Calu3 (cell line): ENCODE results near the gene SLC7A5. TPM values are rescaled to one million over a fixed set of nuclear protein-coding genes. Genes with fewer than 3 reads are reported as not detected.
A peak's percentile ranks its signal among the peaks of the same experiment; 100 is the strongest.
"Not testable (repeated sequence)": the region's sequence is repeated elsewhere in the genome, so short reads cannot be mapped to it uniquely, and the experiment has no call there.

Source experiments
- BruUV-seq: library from RNA; stranded (reverse); fragments of 400-500 nt; replicated peaks from 2 replicates; lab custom pipeline; 2021; lab: Mats Ljungman, UMichigan
- CTCF ChIA-PET: fragments of 300-600 bp; sonication (Branson Sonifier 250); formaldehyde crosslinking; loops from one replicate; lab custom pipeline; 2022; ENCODE audit warnings: antibody characterized with exemption; lab: Charles Lee
- DNase-seq: peaks from one replicate; pipeline ENCODE4 v3.0.0; 2022
- H3K27ac Mint-ChIP-seq: one replicate; pipeline ENCODE4 v1.8.0; 2022; ENCODE audit warnings: mixed read lengths; ENCODE audit not compliant: unreplicated experiment
- H3K27me3 Mint-ChIP-seq: one replicate; pipeline ENCODE4 v1.8.0; 2022; ENCODE audit warnings: mixed read lengths; ENCODE audit not compliant: unreplicated experiment
- H3K36me3 Mint-ChIP-seq: one replicate; pipeline ENCODE4 v1.8.0; 2022; ENCODE audit warnings: mild to moderate bottlenecking, moderate library complexity, mixed read lengths; ENCODE audit not compliant: insufficient read depth, unreplicated experiment
- H3K4me1 Mint-ChIP-seq: one replicate; pipeline ENCODE4 v1.8.0; 2022; ENCODE audit warnings: mild to moderate bottlenecking, low read depth, mixed read lengths; ENCODE audit not compliant: unreplicated experiment
- H3K4me3 Mint-ChIP-seq: one replicate; pipeline ENCODE4 v1.8.0; 2022; ENCODE audit warnings: mild to moderate bottlenecking, low read depth, moderate library complexity, mixed read lengths; ENCODE audit not compliant: unreplicated experiment
- H3K9me3 Mint-ChIP-seq: one replicate; pipeline ENCODE4 v1.8.0; 2022; ENCODE audit warnings: low read depth, mixed read lengths; ENCODE audit not compliant: unreplicated experiment
- intact Hi-C: fragments of 100-400 bp; cut with micrococcal nuclease; formaldehyde crosslinking; loops from one replicate; pipeline ENCODE4 v1.10.0; 2022; ENCODE audit not compliant: unreplicated experiment
- total RNA-seq: library from RNA; stranded (reverse); gene quantifications from 2 replicates; pipeline ENCODE4 v1.2.3, GENCODE V29; 2022
- TF ChIP-seq, protein P1 (sequence below): fragments of 200-600 bp; IDR thresholded peaks from one replicate; pipeline ENCODE4 v1.8.0; 2022; ENCODE audit warnings: antibody characterized with exemption; ENCODE audit not compliant: unreplicated experiment

Gene SLC7A5
- total RNA-seq, 1 experiment from 2014 or later: 501 TPM

- no TSS peak for BruUV-seq
- Mint-ChIP-seq H3K9me3 (no peaks in the 10 kb centered on the region), H3K4me1 (no peaks in the 10 kb centered on the region), H3K4me3 (no peak overlapping the region), H3K27me3 (peaks cover 7% of the 10 kb centered on the region), H3K27ac (no peak overlapping the region), H3K36me3 (no peaks in the 10 kb centered on the region)
- DNase-seq: no peak
- intact Hi-C loops: no loop called here
- CTCF ChIA-PET: no interaction called here
- TF ChIP-seq, protein P1, sequence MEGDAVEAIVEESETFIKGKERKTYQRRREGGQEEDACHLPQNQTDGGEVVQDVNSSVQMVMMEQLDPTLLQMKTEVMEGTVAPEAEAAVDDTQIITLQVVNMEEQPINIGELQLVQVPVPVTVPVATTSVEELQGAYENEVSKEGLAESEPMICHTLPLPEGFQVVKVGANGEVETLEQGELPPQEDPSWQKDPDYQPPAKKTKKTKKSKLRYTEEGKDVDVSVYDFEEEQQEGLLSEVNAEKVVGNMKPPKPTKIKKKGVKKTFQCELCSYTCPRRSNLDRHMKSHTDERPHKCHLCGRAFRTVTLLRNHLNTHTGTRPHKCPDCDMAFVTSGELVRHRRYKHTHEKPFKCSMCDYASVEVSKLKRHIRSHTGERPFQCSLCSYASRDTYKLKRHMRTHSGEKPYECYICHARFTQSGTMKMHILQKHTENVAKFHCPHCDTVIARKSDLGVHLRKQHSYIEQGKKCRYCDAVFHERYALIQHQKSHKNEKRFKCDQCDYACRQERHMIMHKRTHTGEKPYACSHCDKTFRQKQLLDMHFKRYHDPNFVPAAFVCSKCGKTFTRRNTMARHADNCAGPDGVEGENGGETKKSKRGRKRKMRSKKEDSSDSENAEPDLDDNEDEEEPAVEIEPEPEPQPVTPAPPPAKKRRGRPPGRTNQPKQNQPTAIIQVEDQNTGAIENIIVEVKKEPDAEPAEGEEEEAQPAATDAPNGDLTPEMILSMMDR: no peak
Observed at GRCh38 chr16:87891764-87892163, 22.5 kb upstream of the SLC7A5 start.

DNA sequence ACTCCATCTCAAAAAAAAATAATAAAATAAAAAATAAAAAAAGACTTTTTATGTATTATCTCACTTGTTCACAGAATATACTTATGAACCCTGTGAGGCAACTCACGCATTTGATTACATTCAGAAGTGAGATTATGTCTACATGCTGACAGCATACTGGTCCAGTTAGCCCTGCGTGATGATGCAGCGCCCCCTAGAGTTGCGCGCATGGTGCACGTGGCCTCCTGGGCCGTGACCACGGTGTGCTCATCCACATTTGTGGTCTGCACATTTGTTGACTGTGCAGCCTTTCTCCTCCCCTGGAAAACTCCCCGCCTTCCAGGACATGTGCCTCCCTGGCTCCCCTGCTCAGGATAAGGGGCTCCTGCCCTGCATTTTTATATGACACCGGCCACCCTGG is 20.5 kb upstream of the SLC7A5 start:
- intact Hi-C loops, DNase-seq, CTCF ChIA-PET, H3K4me3 Mint-ChIP-seq, BruUV-seq, H3K27ac Mint-ChIP-seq, H3K9me3 Mint-ChIP-seq, H3K36me3 Mint-ChIP-seq, H3K27me3 Mint-ChIP-seq: not testable (repeated sequence)
- TF ChIP-seq, protein P1: peak; percentile 28
- peaks cover 14% of the 10 kb centered on the region for H3K4me1 Mint-ChIP-seq

DNA sequence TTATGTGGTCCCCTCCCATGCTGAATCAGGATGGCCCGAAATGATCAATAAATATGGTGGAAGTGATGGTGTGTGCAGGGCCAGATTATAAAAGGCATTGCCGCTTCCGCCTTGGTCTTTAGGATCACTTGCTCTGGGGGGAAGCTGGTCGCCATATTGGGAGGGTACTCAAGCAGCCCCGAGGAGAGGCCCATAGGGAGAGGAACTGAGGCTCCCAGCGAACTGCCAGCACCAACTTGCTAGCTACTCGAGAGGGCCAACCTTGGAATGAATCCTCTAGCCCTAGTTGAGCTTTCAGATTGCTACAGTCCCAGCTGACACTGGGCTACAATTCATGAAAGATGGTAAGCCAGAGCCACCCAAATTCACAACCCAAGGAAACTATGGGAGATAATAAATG is 19.0 kb upstream of the SLC7A5 start:
- H3K4me3 Mint-ChIP-seq, intact Hi-C loops, H3K27me3 Mint-ChIP-seq, BruUV-seq, H3K9me3 Mint-ChIP-seq, DNase-seq, H3K36me3 Mint-ChIP-seq, H3K27ac Mint-ChIP-seq: not testable (repeated sequence)
- peaks cover 16% of the 10 kb centered on the region for H3K4me1 Mint-ChIP-seq
- CTCF ChIA-PET: interaction anchor here (0.5 to 0.7 kb wide), 2 partner anchors 34 to 549 kb away, joined by 3 to 4 read pairs; no protein-coding TSS in a partner anchor

GRCh38 chr16:87887931-87888330 is 18.6 kb upstream of the SLC7A5 start:
- H3K4me1 Mint-ChIP-seq: peaks cover 16% of the 10 kb centered on the region
- CTCF ChIA-PET: interaction anchor here (0.5 to 0.7 kb wide), 2 partner anchors 33 to 550 kb away, joined by 3 to 4 read pairs; no protein-coding TSS in a partner anchor
- H3K9me3 Mint-ChIP-seq, H3K4me3 Mint-ChIP-seq, H3K36me3 Mint-ChIP-seq, intact Hi-C loops, BruUV-seq, H3K27ac Mint-ChIP-seq, DNase-seq, H3K27me3 Mint-ChIP-seq: not testable (repeated sequence)

- H3K36me3 Mint-ChIP-seq, intact Hi-C loops, H3K9me3 Mint-ChIP-seq, BruUV-seq: not testable (repeated sequence)
- H3K4me3 Mint-ChIP-seq: peak overlapping the region; percentile 32
- peaks cover 23% of the 10 kb centered on the region for H3K4me1 Mint-ChIP-seq
- CTCF ChIA-PET: interaction anchor here (0.6 kb wide), 1 partner anchor 14 kb away, joined by 5 read pairs; no protein-coding TSS in a partner anchor
- DNase-seq: peak; percentile 53
- peak overlapping the region; percentile 52 for H3K27ac Mint-ChIP-seq
- peaks cover 14% of the 10 kb centered on the region for H3K27me3 Mint-ChIP-seq
Observed at GRCh38 chr16:87885371-87885967, 16.2 kb upstream of the SLC7A5 start.
